Measurements from ENCODE around the gene CYB5B. TPM values are rescaled to one million over a fixed set of nuclear protein-coding genes. Genes with fewer than 3 reads are reported as not detected.
A peak's percentile ranks its signal among the peaks of the same experiment; 100 is the strongest.

Gene CYB5B
- total and polyA plus RNA-seq, 7 donors, result 42.1 to 92.8 (median 54.5) TPM

DNA sequence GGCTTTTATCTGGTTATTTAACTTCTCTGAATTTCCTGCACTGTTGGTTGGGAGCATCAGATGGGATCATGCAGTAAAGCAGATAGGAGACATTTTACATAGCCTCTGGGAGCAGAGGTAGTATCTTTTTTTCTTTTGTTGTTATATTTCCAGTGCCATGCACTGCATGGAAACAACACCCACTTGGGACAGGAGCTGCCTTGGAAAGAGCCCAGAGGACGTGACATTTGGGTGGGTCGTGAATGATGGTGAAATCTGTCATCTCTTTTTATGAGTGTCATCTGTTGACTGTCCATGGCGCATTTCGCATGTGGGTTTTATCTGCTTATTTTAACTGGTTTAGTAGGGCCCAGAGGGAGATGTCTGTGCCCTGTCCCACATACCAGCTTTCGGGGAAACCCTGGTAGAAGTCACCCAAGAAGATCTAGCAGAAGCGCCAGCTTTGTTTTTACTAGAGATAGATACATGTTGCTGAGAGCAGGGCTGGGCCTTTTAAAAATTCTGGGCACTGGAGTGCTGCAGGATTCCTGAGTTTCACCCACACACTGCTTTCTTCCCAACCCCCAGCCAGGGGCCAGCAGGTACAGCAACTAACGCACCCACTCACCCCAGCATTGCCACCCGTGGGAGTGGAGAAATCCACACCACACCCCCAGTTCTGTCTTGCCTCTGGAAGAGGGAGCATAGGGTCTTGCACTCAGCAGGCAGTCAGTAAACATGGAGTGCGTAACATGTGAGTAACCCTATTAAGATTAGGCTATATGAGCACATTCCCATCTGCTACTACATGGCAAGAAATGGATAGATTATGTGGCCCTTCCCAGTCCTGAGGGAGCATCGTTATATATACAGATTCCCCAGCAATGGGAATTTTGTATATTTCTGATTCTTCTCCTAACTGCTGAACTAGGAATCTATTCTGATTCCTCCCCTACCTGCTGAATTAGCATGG lies 30.2 kb upstream of the CYB5B start:
- TF ChIP-seq, protein P1, sequence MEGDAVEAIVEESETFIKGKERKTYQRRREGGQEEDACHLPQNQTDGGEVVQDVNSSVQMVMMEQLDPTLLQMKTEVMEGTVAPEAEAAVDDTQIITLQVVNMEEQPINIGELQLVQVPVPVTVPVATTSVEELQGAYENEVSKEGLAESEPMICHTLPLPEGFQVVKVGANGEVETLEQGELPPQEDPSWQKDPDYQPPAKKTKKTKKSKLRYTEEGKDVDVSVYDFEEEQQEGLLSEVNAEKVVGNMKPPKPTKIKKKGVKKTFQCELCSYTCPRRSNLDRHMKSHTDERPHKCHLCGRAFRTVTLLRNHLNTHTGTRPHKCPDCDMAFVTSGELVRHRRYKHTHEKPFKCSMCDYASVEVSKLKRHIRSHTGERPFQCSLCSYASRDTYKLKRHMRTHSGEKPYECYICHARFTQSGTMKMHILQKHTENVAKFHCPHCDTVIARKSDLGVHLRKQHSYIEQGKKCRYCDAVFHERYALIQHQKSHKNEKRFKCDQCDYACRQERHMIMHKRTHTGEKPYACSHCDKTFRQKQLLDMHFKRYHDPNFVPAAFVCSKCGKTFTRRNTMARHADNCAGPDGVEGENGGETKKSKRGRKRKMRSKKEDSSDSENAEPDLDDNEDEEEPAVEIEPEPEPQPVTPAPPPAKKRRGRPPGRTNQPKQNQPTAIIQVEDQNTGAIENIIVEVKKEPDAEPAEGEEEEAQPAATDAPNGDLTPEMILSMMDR (IDR thresholded peaks at IDR 0.05), result no peak
- intact Hi-C loops (cut with DNase I), result loop anchor here in 1 of 2 donors (10.0 kb wide), 3 partner anchors 91 to 361 kb away; partner anchors contain the start of gene NOB1
- peaks cover 30% of the 10 kb centered on the region for H3K4me1 ChIP-seq
- no peak overlapping the region for H3K4me3 ChIP-seq
- H3K27me3 ChIP-seq (ENCODE audit: insufficient read depth in 3 of 3, low read length in 2 of 3), result no peaks in the 10 kb centered on the region
- H3K27ac ChIP-seq, result peak overlapping the region; percentile 63
- peak in 1 of 4 donors; percentile 29 for ATAC-seq
- H3K36me3 ChIP-seq (ENCODE audit: insufficient read depth in 1 of 2, low read depth in 1 of 2), result no peaks in the 10 kb centered on the region
- DNase-seq, result no peak
- no peaks in the 10 kb centered on the region for H3K9me3 ChIP-seq
- 54 to 65% (median 62%) methylated on average over 10 of the region's 10 CpGs for WGBS, 3 donors

GRCh38 chr16:69395859-69396186 lies 28.6 kb upstream of the CYB5B start:
- H3K4me3 ChIP-seq, result no peak overlapping the region
- H3K36me3 ChIP-seq (ENCODE audit: insufficient read depth in 1 of 2, low read depth in 1 of 2), result no peaks in the 10 kb centered on the region
- no peaks in the 10 kb centered on the region for H3K27me3 ChIP-seq (ENCODE audit: insufficient read depth in 3 of 3, low read length in 2 of 3)
- intact Hi-C loops (cut with DNase I), result loop anchor here (1.0 to 10.0 kb wide), 6 partner anchors 86 to 359 kb away; partner anchors contain the start of genes NFAT5 (in 1 of the 2) and NOB1 (in 1 of the 2)
- TF ChIP-seq, protein P1 (IDR thresholded peaks at IDR 0.05), result no peak
- H3K4me1 ChIP-seq, result peaks cover 30% of the 10 kb centered on the region
- no peaks in the 10 kb centered on the region for H3K9me3 ChIP-seq
- no peak for DNase-seq
- no peak for ATAC-seq
- peak overlapping the region; percentile 79 for H3K27ac ChIP-seq

DNA sequence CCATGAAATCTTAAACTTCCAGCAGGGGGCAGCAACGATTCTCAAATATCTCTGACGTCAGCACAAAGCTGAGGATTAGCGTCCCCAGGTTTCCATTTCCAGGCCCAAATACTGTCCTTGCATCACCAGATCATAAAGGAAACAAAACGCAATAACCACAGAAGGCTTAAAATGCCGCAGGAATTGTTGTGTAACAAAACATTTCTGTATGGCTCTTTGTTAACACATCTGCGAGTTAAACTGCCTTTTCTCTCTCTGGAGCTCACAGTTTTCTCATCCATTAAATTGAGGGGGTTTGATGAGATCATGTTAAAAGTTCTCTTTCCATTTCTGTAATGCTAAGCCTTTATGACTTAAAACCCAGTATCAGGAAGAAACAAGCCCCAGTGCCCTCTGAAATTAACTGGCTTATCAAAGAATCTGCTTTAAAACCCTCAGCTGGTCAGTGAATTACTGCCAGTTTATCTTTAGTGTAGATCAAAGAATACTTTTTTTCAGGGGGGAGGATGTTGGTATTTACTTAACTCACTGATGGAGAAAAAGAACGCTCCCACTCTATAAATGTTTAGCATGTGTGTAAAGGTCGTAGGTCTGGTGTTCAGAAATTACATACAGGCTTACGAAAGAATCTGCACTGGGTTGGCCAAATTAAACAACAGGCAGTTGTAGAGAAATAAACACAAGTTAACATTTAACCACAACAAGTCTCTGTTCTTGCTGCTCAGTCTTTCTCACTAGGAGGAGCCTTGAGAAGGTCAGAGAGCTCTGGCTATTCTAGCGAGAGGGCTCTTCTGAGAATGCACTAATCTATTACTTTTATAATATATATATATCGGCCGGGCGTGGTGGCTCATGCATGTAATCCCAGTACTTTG lies 28.0 kb upstream of the CYB5B start:
- ATAC-seq (peak; percentile 41 to 66 (median 51)), DNase-seq (peak in 1 of 2 donors; percentile 36)
- Histone ChIP-seq H3K27me3 (ENCODE audit: insufficient read depth in 3 of 3, low read length in 2 of 3) (no peaks in the 10 kb centered on the region), H3K9me3 (no peaks in the 10 kb centered on the region), H3K4me3 (peak overlapping the region; percentile 11), H3K27ac (peak overlapping the region; percentile 79), H3K4me1 (peaks cover 30% of the 10 kb centered on the region), H3K36me3 (ENCODE audit: insufficient read depth in 1 of 2, low read depth in 1 of 2) (no peaks in the 10 kb centered on the region)
- TF ChIP-seq, protein P1 (IDR thresholded peaks at IDR 0.05), result peak; percentile 69
- intact Hi-C loops (cut with DNase I), result loop anchor here (5.0 to 10.0 kb wide), 5 partner anchors 86 to 358 kb away; partner anchors contain the start of genes NFAT5 (in 1 of the 2) and NOB1 (in 1 of the 2)
- WGBS, 3 donors, result 38 to 47% (median 41%) methylated on average over 13 of the region's 13 CpGs

- Histone ChIP-seq H3K27ac (peak overlapping the region; percentile 79), H3K4me1 (peaks cover 30% of the 10 kb centered on the region), H3K9me3 (no peaks in the 10 kb centered on the region), H3K4me3 (no peak overlapping the region), H3K36me3 (ENCODE audit: insufficient read depth in 1 of 2, low read depth in 1 of 2) (no peaks in the 10 kb centered on the region), H3K27me3 (ENCODE audit: insufficient read depth in 3 of 3, low read length in 2 of 3) (no peaks in the 10 kb centered on the region)
- intact Hi-C loops (cut with DNase I), result loop anchor here (5.0 to 10.0 kb wide), 5 partner anchors 84 to 357 kb away; partner anchors contain the start of genes NFAT5 (in 1 of the 2) and NOB1 (in 1 of the 2)
- ATAC-seq (peak; percentile 82 to 93 (median 89)), DNase-seq (no peak)
- 9 to 22% (median 16%) methylated on average over 6 of the region's 6 CpGs for WGBS, 3 donors
- TF ChIP-seq, protein P1 (IDR thresholded peaks at IDR 0.05), result peak; percentile 53
Observed at GRCh38 chr16:69397821-69398521, 26.4 kb upstream of the CYB5B start.
